Upper lobe of left lung (tissue), 4 donors: ENCODE measurements around the gene MACROD2.

Experiments
- CTCF ChIP-seq, 6 experiments: fragments of 450-650 bp in 4 of 6; fragments of 200-600 bp in 2 of 6; sonication (generic) in 2 of 6; IDR thresholded peaks; one replicate each; pipeline ENCODE4 v1.5.1; 2016 to 2019; ENCODE audit warnings: antibody characterized with exemption in 6 of 6
- POLR2AphosphoS5 ChIP-seq, 2 donors: sonication (generic); formaldehyde crosslinking; IDR thresholded peaks; one replicate each; pipeline ENCODE4 v1.5.1; 2017; ENCODE audit warnings: antibody characterized with exemption in 2 of 2

GRCh38 chr20:14780508-14780907 is 785.2 kb downstream of the MACROD2 start:
- TF ChIP-seq CTCF (IDR thresholded peaks at IDR 0.05) (no peak), POLR2AphosphoS5 (IDR thresholded peaks at IDR 0.05) (no peak)
